CD1c-positive myeloid dendritic cell (primary cell): ENCODE results near the gene OR1N1.
A peak's percentile ranks its signal among the peaks of the same experiment; 100 is the strongest.
"Not testable (repeated sequence)": the region's sequence is repeated elsewhere in the genome, so short reads cannot be mapped to it uniquely, and the experiment has no call there.

Experiments used
- DNase-seq: peaks from one replicate; pipeline ENCODE4 v3.0.0-alpha.2; 2016; ENCODE audit errors: extremely low spot score

The OR1N1 gene

GRCh38 chr9:122527193-122527592 is at the start of gene OR1N1:
Gene OR1N1 (minus strand): TSS chr9:122527293. CDS start chr9:122527293, 0 bp downstream.
- DNase-seq, result no peak

- no peak for DNase-seq
Observed at GRCh38 chr9:122572456-122572855, 45.4 kb upstream of the OR1N1 start.

GRCh38 chr9:122567901-122568300 is 40.8 kb upstream of the OR1N1 start:
- DNase-seq, result no peak

GRCh38 chr9:122562134-122562760 is 35.2 kb upstream of the OR1N1 start:
- no peak for DNase-seq

GRCh38 chr9:122561446-122561845 is 34.4 kb upstream of the OR1N1 start:
- DNase-seq, result no peak

GRCh38 chr9:122552812-122553211 is 25.7 kb upstream of the OR1N1 start, which contains the start of gene OR1N2:
Gene OR1N2 (plus strand): TSS chr9:122553112. CDS start chr9:122553212, 100 bp downstream.
- DNase-seq, result no peak

- no peak for DNase-seq
Observed at GRCh38 chr9:122551371-122551770, 24.3 kb upstream of the OR1N1 start.

GRCh38 chr9:122546196-122546595 is 19.1 kb upstream of the OR1N1 start:
- DNase-seq, result no peak

- DNase-seq, result no peak
Observed at GRCh38 chr9:122538757-122539156, 11.7 kb upstream of the OR1N1 start.

- not testable (repeated sequence) for DNase-seq
Observed at GRCh38 chr9:122537066-122537465, 10.0 kb upstream of the OR1N1 start.

- DNase-seq, result no peak
Observed at GRCh38 chr9:122536134-122536533, 9.0 kb upstream of the OR1N1 start.

- DNase-seq, result not testable (repeated sequence)
Observed at GRCh38 chr9:122531157-122531556, 4.1 kb upstream of the OR1N1 start.

- DNase-seq, result no peak
Observed at GRCh38 chr9:122526602-122527001, 491 bp downstream of the OR1N1 start.

GRCh38 chr9:122519376-122519775 is 7.7 kb downstream of the OR1N1 start:
- no peak for DNase-seq

GRCh38 chr9:122518841-122519240 is 8.3 kb downstream of the OR1N1 start, which contains the start of gene OR1J4:
Gene OR1J4 (plus strand): TSS chr9:122519141. CDS start chr9:122519141, 0 bp downstream.
- DNase-seq, result no peak

- no peak for DNase-seq
Observed at GRCh38 chr9:122518226-122518625, 8.9 kb downstream of the OR1N1 start.

GRCh38 chr9:122510502-122510901 is 16.6 kb downstream of the OR1N1 start, which contains the start of gene OR1J2:
Gene OR1J2 (plus strand): TSS chr9:122510802. CDS start chr9:122510802, 0 bp downstream.
- DNase-seq, result no peak

- no peak for DNase-seq
Observed at GRCh38 chr9:122506964-122507363, 20.1 kb downstream of the OR1N1 start.

- peak; percentile 27 for DNase-seq
Observed at GRCh38 chr9:122498883-122499288, 28.2 kb downstream of the OR1N1 start.

- DNase-seq, result no peak
Observed at GRCh38 chr9:122479062-122479461, 48.0 kb downstream of the OR1N1 start.

- DNase-seq, result no peak
Observed at GRCh38 chr9:122477826-122478225, 49.3 kb downstream of the OR1N1 start, which contains the start of gene OR1J1. Gene OR1J1 (minus strand): TSS chr9:122477926. CDS start chr9:122477926, 0 bp downstream.

- DNase-seq, result no peak
Observed at GRCh38 chr9:122477346-122477745, 49.7 kb downstream of the OR1N1 start.
